Putamen (tissue), 1 donor: Measurements from ENCODE around the gene CD36.

Source experiments
- DNase-seq: peaks from one replicate; pipeline ENCODE4 v3.0.0-alpha.2; 2016; ENCODE audit warnings: low spot score

CD36 gene

GRCh38 chr7:80624763-80625162, 13.7 kb upstream of the CD36 start:
- no peak for DNase-seq

DNA sequence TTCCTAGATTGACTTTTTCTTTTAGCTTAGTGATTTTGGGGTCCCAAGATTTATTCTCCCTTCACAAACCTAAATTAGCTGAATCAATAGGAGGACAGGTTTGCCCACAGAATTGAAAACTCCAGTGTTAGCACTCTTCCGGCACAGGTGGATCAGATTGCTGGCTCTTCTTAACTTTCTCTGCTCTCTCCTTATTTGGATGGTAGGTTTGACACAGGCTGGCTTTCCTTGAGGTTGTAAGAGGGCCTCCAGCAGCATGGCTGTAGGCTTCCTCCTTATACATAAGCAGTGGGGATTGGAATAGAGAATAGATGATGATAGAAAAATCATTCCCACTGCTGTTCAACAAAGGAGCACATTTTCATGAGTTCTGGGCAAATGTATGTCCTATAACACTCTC, 9.4 kb upstream of the CD36 start:
- no peak for DNase-seq

DNA sequence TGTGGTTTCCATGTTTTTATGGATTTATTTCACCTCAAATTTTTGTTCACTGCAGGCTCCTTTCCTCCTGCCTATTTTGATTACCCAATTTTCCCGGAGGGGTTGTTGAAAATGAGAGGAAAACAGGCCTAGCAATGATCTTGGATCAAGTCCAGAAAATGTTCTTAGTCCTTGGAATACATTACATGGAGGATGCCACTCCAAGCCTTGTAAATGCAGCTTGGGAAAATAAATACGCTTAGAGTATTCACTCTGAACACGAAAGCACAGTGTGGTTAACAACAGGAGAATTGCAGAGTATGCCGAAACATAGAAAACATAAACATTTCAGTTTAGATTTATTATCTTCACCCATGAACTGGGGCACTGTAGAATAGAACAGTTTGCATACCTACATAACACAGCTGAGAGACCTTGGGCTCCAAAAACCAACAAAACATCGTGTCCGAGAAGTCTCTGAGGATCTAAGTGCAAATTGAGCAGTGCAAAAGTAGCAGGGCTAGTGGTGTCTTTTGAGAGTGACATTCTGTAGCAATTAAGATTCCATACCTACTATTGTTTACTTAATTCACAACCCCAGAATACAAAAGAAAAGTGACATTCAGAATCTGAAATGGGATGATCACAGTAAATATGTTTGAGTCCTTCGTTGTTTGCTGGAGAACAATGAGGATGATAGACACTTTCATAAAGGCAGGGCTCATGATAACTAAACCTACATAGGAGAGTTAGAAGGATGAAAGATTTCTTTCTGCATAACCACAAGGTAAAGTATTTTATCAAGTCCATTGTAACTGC, 7.6 kb upstream of the CD36 start:
- DNase-seq = no peak

DNA sequence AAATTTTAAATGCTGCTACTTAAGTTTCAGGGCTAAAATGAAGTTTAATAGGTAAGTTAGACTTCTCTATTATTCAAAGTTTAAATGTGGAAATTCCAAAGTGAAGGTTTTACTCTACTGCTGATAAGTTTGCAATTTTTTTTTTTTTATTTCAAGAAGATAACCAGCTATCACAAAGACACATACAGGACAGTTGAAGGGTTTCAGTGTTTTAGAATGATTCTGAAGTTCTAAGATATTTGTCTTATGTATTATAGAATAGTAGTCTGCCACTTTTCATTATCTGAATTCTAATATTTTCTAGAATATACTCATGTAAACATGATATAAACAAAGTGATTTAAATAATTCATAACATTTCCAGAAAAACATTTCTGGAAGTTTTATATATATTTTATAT, 7.0 kb upstream of the CD36 start:
- DNase-seq = no peak

DNA sequence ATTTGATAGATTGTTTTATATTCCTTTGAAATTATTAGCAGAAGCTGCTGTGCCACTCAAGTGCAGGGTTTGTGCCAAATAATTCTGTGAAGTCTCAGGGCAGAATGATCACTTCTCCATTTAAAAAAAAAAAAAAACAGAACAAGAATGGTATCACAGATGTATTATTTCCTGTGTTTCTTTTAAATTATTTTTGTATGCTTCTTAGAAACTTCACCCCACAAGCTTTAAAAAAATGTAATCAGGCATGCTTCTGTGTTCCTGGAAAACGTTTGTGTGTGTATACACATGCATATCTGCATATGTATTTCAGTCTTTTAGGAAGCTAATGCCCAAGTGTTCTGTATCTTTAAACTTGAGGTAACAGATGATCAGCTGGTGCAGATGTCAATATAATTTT, 6.3 kb upstream of the CD36 start:
- no peak for DNase-seq

- no peak for DNase-seq
These were observed 5.6 kb upstream of the CD36 start for GRCh38 chr7:80632819-80633218.

DNA sequence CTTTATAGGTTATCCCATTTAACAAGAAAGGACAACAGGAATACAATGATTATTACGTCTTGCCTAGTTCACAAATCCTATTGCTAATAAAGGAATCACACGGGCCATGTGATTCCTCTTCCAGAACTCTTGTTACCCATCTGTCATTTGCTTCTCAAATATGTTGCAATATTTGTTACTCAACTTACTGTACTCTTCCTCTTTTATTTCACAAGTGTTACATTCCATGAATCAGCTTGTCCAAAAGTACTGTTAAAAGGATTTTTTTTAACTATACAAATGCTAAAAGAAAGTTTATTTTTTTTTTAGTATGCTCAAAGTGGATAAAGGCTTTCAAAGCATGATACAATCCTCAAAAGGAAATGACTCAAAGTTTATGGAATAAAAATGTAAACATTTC, 3.9 kb upstream of the CD36 start:
- DNase-seq = no peak

- no peak for DNase-seq
These were observed 2.9 kb upstream of the CD36 start for GRCh38 chr7:80635533-80635932.

- no peak for DNase-seq
These were observed 2.4 kb upstream of the CD36 start for GRCh38 chr7:80635998-80636397.

DNA sequence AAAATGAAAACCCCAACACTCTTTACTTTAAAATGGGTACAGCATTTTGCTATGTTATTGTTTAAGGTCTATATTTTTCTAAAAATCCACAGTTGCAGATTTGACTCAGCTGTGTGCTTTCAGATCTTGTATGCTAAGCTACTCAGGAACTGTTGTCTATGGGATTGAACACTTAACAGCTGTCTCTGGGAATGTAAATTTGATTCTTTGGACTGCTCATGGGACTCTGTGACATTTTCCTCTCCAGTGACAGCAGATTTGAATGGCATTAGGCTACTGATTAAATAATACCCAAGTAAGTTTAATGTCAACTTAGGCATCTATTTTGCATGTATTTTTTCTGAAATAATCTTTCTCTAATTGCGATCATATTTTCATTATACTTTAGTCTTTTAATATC, 1.7 kb upstream of the CD36 start:
- DNase-seq = no peak

DNA sequence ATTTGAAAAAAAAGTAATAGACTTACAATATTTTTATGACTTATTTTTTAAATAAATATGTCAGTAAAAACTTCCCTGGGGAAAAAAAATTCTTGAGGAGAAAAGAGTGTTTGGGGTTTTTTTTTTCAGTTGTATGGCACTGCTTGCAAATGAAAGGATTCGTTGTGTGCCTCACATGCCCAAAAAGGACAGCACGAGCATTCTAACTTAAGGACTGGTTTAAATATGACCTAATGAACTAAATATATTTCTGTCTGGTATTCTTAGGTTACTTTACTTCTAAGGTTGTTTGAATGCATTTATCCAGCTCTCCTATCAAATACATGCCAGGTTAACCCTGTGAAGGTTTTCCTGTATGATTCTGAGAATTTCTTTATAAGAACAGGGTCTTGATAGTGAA, 988 bp upstream of the CD36 start:
- no peak for DNase-seq

DNA sequence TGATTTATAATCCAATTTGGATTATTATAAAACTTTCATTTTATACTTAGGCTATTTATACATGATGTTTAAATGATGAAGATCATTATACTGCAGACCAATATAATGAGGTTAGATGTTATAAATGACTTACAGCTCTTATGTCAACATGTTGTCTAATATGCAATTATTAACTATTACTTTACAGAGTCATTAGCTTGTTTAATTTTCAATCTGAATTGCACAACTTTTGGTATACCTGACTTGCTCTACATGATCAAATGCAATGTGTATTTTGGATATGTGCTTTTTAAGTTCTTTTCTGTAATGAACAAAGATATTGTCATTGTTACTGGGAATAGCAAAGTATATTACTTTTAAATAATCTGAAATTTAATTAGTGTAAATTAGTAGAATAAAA, 569 bp downstream of the CD36 start:
- DNase-seq = no peak

GRCh38 chr7:80640846-80641245, 2.4 kb downstream of the CD36 start:
- no peak for DNase-seq

- DNase-seq = no peak
These were observed 3.1 kb downstream of the CD36 start for GRCh38 chr7:80641548-80641947.

- no peak for DNase-seq
These were observed 4.4 kb downstream of the CD36 start for GRCh38 chr7:80642871-80643270.

DNA sequence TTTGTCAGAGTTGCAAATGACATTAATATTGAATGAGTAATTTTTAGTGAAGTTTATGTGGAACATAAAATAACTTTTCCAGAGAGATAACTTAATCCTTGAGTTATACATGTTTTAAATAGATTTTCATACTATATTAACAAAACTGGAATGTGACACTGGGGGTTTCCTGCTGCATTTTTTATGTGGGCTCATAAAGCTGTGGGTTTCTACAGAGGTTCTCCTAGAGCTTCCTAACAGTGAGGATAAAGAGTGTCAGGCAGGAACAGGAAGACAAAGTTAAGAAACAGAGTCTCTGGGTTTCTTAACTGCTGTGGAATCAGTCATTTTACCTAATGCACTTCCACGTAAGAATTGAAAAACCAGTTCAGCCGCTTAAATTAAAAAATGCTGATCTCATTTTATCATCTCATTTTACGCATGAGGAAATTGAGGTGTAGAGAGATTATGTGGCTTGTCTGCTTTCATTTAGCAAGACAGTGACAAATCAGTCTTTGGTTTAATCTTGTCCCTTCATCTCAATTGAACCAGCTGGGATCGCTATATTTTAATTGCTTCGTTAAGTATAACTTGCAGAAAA, 5.0 kb downstream of the CD36 start:
- no peak for DNase-seq

DNA sequence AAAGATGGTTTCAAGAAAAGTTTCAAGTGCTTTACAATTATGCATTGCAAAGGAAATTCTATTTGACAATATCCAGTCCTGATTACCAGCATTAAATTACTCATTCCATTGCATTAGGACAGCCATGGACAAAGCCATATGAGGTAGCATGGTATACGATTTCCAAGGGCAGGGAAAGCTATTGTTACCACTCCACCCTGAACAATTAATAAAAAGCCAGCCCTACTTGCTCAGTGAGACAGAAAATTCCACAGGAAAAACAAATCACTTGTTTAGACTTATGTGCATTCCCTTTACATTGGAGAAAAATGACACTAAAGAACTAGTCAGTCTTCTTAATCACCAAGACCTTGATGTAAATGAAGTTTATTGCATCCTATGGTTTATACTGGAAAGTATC, 5.6 kb downstream of the CD36 start:
- DNase-seq = no peak

GRCh38 chr7:80646083-80646865, 7.8 kb downstream of the CD36 start:
- no peak for DNase-seq

DNA sequence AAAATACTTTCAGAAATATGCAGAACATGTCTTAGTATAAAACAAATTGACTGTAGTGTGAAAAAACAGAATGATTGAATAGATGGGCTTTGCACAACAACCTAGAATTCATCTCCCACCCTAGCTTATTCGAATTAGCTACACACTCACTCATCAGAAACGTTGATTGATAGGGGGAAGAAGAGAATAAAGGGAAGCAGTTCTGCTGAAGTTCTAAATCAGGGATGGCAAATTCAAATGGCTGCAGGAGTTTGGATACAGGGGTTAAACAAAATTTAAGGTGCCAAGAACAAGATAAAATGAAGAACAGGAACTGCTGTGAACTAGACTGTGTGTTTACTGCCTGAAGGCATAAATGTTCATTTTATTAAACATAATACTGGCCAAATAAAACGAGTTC, 9.0 kb downstream of the CD36 start:
- no peak for DNase-seq

DNA sequence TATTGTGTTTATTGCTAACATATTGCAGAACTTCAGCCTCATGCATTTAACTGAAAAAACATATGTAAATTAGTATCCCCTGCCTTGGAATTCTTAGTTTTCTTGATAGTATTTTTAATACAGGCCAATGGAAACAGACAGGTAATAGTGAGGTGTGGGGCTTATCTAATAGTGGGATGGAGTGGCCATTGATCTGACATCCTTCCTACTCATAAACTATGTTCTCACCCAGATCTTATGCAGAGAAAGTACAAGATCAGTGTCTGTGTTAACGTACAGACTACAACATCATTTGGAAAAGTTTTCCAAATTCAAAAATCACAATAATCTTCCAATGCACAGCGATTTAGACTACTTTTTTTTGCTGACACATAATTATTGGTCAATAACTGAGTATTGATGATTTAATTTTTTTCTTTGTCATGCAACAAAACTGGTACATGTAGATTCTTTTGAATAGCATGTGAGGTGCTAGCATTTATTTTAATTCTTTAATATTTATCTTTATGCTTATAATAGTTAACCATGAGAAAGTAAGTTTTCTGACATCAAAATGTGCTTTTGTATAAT, 9.7 kb downstream of the CD36 start:
- DNase-seq = no peak

DNA sequence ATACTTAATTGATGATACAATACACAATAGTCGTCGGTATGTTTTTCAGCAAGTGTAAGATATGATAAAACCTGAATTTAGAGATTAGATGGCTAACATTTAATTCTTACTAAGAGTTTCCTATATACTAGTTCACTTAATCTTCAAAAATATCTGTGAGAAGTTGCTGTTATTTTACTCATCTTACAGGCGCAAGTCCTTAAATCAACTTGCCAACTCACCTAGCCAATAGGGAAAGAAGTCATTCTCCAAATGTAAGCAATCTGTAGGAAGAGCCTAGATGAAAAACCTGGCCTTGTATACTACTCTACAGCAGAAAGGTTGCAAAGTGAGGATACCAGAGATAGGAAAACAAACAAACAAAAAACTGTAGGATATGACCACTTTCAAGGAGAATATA, 10.6 kb downstream of the CD36 start:
- no peak for DNase-seq

- no peak for DNase-seq
These were observed 11.6 kb downstream of the CD36 start for GRCh38 chr7:80650030-80650429.

DNA sequence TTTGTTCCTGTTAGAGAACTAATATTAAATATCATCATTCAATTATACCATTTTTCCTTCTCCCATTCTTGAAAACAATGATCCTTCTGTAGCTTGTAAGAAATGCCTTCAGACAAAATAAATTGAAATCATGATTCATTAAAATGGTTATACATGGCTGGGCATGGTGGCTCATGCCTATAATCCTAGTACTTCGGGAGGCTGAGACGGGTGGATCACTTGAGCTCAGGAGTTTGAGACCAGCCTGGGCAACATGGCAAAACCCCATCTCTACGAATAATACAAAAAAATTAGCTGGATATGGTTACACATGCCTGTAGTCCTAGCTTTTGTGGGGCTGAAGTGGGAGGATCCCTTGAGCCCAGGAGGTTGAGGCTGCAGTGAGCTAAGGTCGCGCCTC, 13.0 kb downstream of the CD36 start:
- DNase-seq = no peak
